HG02610 (cell line): ENCODE results near the gene SORCS2.

ENCODE experiments used
- ATAC-seq: cut with Tn5 transposase; IDR thresholded peaks from one replicate; pipeline ENCODE4 v1.9.1; 2021; ENCODE audit warnings: mild to moderate bottlenecking, moderate library complexity; ENCODE audit not compliant: unreplicated experiment

Gene SORCS2

GRCh38 chr4:7668271-7668670 lies 475.9 kb downstream of the SORCS2 start:
- ATAC-seq: no peak

- no peak for ATAC-seq
These were observed 476.5 kb downstream of the SORCS2 start for GRCh38 chr4:7668826-7669225.

- no peak for ATAC-seq
These were observed 480.3 kb downstream of the SORCS2 start for GRCh38 chr4:7672601-7673000.

- no peak for ATAC-seq
These were observed 480.8 kb downstream of the SORCS2 start for GRCh38 chr4:7673121-7673520.

- ATAC-seq: no peak
These were observed 482.4 kb downstream of the SORCS2 start for GRCh38 chr4:7674706-7675105.

GRCh38 chr4:7675136-7675535 lies 482.8 kb downstream of the SORCS2 start:
- ATAC-seq: no peak

GRCh38 chr4:7675612-7676320 lies 483.4 kb downstream of the SORCS2 start:
- ATAC-seq: no peak

GRCh38 chr4:7676398-7676922 lies 484.1 kb downstream of the SORCS2 start:
- ATAC-seq: no peak

- no peak for ATAC-seq
These were observed 484.7 kb downstream of the SORCS2 start for GRCh38 chr4:7677086-7677485.

GRCh38 chr4:7677799-7678301 lies 485.5 kb downstream of the SORCS2 start:
- ATAC-seq: no peak

- no peak for ATAC-seq
These were observed 486.0 kb downstream of the SORCS2 start for GRCh38 chr4:7678318-7678852.

- ATAC-seq: no peak
These were observed 487.2 kb downstream of the SORCS2 start for GRCh38 chr4:7679406-7680040.

- ATAC-seq: no peak
These were observed 487.8 kb downstream of the SORCS2 start for GRCh38 chr4:7680106-7680505.

GRCh38 chr4:7680731-7681130 lies 488.4 kb downstream of the SORCS2 start:
- no peak for ATAC-seq

GRCh38 chr4:7683126-7683703 lies 490.9 kb downstream of the SORCS2 start:
- ATAC-seq: no peak

GRCh38 chr4:7684294-7684693 lies 492.0 kb downstream of the SORCS2 start:
- ATAC-seq: no peak

- no peak for ATAC-seq
These were observed 493.9 kb downstream of the SORCS2 start for GRCh38 chr4:7686070-7686870.

- ATAC-seq: no peak
These were observed 494.7 kb downstream of the SORCS2 start for GRCh38 chr4:7687006-7687405.

- no peak for ATAC-seq
These were observed 495.5 kb downstream of the SORCS2 start for GRCh38 chr4:7687796-7688195.

GRCh38 chr4:7689773-7690693 lies 497.7 kb downstream of the SORCS2 start:
- ATAC-seq: no peak
